HG02840 (cell line): ENCODE data around the gene MAP3K12.

Experiments used
- ATAC-seq: cut with Tn5 transposase; IDR thresholded peaks from one replicate; pipeline ENCODE4 v1.9.1; 2021; ENCODE audit warnings: mild to moderate bottlenecking, moderate library complexity, moderate number of reproducible peaks; ENCODE audit not compliant: unreplicated experiment, low FRiP score

MAP3K12 gene

DNA sequence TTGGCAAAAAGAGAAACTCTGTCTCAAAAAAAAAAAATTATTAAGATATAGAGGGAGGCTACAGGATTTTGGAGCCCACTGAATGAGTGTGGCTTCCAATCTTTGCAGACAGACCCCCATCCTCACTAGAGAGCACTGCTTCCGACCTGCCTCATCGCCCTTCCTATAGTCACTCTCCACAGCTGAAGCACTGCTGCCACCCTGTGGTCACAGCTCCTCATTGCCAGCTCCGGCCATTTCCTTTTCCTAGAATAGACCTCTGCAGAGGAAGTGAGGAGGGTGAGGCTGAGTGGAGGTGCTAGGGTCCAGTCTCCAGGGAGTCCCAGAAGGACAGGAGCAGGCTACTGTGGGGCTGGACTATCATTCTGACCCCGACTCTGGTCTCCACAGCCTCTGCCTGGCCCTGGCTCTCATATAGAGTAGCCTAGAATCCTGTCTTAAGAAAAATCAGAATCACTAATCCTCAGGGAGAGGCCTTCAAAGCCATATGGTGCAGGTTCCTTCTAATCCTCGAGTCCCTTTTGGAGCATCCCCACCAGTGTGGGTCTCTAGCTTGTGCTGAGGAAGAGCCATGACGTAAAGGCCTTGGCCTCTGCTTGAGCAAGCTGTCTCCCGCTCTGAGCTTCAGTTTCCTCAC lies 9.4 kb upstream of the MAP3K12 start:
- peak; percentile 75 for ATAC-seq

DNA sequence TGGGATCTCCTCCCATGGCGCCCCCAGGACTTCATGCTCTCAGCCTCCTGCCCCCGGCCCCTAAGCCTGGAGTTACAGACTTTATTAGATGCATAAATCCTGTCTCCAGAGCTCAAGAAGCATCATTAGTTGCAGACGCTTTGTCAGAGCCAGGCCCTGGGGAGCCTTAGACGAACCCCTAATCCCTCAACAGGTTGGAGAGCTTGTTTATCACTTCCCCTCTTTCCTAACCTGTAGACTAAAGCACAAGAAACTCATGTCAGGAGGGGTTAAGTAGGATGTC lies 8.3 kb upstream of the MAP3K12 start:
- ATAC-seq, result no peak

DNA sequence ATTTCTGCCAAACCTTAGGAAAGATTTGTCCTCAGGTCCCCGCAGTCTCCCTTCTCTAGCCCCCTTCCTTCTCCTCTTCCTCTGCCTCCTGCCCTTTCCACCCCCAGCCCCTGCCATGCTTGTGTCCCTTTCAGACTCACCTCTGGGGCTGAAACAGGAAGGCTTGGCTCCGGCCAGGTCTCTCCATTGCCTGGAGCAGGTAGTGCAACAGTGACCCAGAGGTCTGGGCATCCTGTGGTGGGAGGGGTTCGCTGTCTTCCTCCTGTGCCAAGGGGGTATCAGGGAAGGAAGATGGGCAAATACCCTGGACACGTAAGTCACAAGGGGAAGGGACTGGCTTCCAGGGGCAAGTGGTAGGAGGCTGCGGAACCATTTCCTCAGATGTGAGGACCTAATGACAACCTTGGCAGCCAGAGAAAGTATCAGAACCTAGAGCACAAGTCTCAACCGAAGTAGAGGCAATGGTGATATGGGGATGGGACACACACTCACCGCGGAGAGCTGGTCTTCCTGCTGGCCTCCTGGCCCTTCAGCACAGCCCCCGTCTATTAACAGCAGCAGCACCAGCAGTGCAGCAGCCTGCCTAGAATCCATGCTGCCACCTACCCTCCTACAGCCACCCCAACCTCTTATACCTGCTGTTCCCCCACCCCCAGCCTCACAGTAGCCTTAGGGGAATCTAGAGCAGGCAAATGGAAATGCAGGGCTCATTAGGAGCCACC lies 7.8 kb upstream of the MAP3K12 start, which contains the start of gene NPFF:
Gene NPFF (minus strand): TSS at position 604 of the 722 bp plus-strand sequence. CDS start 10 bp downstream, at position 594.
- ATAC-seq, result no peak

GRCh38 chr12:53506450-53506785 lies 7.2 kb upstream of the MAP3K12 start:
- ATAC-seq, result no peak

- no peak for ATAC-seq
These were observed 6.5 kb upstream of the MAP3K12 start for GRCh38 chr12:53505555-53506449.

DNA sequence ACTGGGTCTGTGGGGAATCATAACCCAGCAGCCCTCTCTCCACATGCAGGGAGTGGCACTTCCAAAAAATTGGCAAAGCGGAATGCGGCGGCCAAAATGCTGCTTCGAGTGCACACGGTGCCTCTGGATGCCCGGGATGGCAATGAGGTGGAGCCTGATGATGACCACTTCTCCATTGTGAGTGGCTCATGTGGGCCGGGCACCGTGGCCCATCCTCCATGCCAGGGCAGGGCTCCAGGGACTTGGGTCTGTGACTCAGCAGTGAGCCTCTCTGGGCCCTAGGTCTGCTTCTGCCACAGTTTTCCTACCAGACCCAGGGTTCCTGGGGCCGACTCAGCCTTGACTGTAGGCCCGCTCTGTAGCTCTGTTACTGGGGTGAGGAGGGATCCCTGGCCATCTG lies 5.8 kb upstream of the MAP3K12 start:
- ATAC-seq, result no peak

GRCh38 chr12:53504004-53504920 lies 5.0 kb upstream of the MAP3K12 start:
- no peak for ATAC-seq

- ATAC-seq, result no peak
These were observed 3.9 kb upstream of the MAP3K12 start for GRCh38 chr12:53502983-53503728.

GRCh38 chr12:53502331-53502730 lies 3.1 kb upstream of the MAP3K12 start:
- ATAC-seq, result no peak

GRCh38 chr12:53501615-53502181 lies 2.4 kb upstream of the MAP3K12 start:
- ATAC-seq, result no peak

DNA sequence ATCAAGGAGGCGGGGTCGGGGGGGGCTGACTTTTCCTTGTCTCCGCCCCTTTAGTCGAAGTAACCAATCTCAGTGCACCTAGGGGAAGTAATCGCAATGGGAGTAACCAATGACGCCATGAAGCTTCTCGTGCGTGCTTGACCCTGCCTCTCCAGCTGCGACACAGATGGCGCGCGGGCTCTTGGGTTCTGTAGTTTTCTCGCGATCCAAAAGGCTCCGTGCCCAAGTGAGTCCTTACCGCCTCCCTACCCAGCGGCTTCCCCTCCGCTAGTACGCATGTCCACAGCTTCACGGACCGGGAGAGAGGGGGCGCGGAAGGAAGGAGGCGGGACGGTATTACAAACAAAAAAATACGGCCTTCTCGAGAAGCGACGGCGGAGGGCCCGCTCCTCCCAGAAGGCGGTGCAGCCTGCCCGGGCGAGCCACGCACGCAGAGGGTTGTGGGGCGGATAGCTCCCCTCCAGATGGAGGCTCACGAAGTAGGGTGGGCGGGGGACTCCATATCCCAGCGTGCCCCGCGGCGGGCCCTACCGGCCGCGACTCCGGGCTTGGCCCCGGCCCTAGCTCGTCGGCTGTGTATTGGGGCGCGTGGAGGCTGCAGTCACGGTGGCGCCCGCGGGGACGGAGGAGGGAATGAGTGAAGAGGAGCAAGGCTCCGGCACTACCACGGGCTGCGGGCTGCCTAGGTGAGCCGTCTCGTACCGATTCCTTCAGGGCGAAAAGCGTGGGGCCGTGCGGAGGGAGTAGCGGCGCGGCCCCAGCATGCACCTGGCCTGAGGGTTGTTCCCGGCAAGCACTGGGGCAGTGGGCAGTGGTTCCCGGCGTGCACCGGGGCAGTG lies 1.7 kb upstream of the MAP3K12 start, which contains the start of gene TARBP2:
Gene TARBP2 (plus strand): TSS at position 508 of the 839 bp plus-strand sequence. CDS start 126 bp downstream, at position 634.
- ATAC-seq, result peak; percentile 81

DNA sequence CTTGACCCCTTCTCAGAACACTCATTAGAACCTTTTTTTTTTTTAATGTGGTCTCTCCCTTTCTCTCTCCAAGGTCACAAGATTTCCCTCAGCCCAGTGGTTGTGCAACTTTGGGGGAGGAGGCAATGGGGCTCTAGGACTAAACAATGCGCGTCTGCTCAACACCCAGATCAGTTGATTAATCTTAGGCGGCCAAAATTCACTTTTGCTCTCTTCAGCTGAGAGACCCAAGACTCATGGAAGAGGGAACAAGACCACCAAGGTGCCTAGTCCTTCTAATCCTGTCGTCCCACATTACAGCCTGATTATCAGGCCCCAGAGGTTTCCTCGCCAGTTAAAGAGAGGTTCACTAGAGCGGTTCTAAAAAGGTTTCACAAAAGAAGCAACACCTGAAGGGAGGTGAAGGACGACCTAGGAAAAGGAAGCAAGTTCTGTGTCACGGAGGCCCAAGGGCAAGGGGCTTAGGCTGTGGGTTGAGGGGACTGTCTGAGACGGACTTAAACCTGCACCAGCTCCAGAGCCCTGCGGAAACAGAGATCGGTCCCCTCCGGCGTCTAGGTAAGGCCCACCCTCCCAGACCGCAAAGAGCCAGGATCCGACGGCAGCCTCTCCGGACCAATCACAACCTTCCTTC lies 1.0 kb upstream of the MAP3K12 start:
- ATAC-seq, result no peak

GRCh38 chr12:53498235-53498630 lies 1.0 kb downstream of the MAP3K12 start:
- ATAC-seq, result no peak

GRCh38 chr12:53497461-53497860 lies 1.8 kb downstream of the MAP3K12 start:
- no peak for ATAC-seq

- no peak for ATAC-seq
These were observed 2.6 kb downstream of the MAP3K12 start for GRCh38 chr12:53496752-53497032.

- no peak for ATAC-seq
These were observed 3.1 kb downstream of the MAP3K12 start for GRCh38 chr12:53495903-53496751.
